Measurements from ENCODE around the gene TFB1M. TPM values are rescaled to one million over a fixed set of nuclear protein-coding genes. Genes with fewer than 3 reads are reported as not detected.

Gene TFB1M
- total RNA-seq, 6 experiments from 2014 or later = 12.3 to 18.9 (median 16.2) TPM

- Histone ChIP-seq H3K9me3 (no peaks in the 10 kb centered on the region), H3K27ac (no peak overlapping the region), H3K27me3 (no peaks in the 10 kb centered on the region), H3K36me3 (no peaks in the 10 kb centered on the region), H3K4me3 (no peak overlapping the region), H3K4me1 (no peaks in the 10 kb centered on the region)
- DNase-seq = no peak
- intact Hi-C loops (cut with DNase I) = no loop called here
- TF ChIP-seq POLR2A (IDR thresholded peaks at IDR 0.05) (no peak), CTCF (IDR thresholded peaks at IDR 0.05) (no peak)
- ATAC-seq = peak in 1 of 4 donors; percentile 18
- WGBS (ENCODE audit: insufficient coverage, low coverage, low lambda C conversion rate, missing lambda C conversion rate) = 50% methylated on average over 1 of the region's 5 CpGs
Observed at GRCh38 chr6:155207223-155207622, 107.1 kb downstream of the TFB1M start.

Other genes with a start within 250 kb of the TFB1M start
- not detected for gene CLDN20, start 50.5 kb downstream of the TFB1M start, total RNA-seq
- not detected for gene NOX3, start 141.4 kb upstream of the TFB1M start, total RNA-seq

Data from right lobe of liver (tissue), 6 donors.